Measurements from ENCODE around the gene SSPN. TPM values are rescaled to one million over a fixed set of nuclear protein-coding genes. Genes with fewer than 3 reads are reported as not detected.

Gene SSPN
- total and polyA plus RNA-seq, 2 experiments from 2014 or later: 1.1 to 2.3 TPM

GRCh38 chr12:26158078-26158764 is 37.2 kb upstream of the SSPN start:
- Histone ChIP-seq H4K20me1 (replicated peaks; ENCODE audit: insufficient read depth) (no peaks in the 10 kb centered on the region), H3K4me2 (no peak overlapping the region), H3K27me3 (ENCODE audit: insufficient read depth) (no peaks in the 10 kb centered on the region), H2AFZ (peak overlapping the region; percentile 73; the same call in 1 of the 2 replicates), H3F3A (replicated peaks; ENCODE audit: low read depth) (no peaks in the 10 kb centered on the region), H3K4me3 (no peak overlapping the region), H3K79me2 (replicated peaks; ENCODE audit: insufficient read depth) (no peaks in the 10 kb centered on the region), H3K9me2 (ENCODE audit: insufficient read depth) (peaks cover 8% of the 10 kb centered on the region; the same call in 1 of the 2 replicates), H3K27ac (ENCODE audit: low read depth) (no peak overlapping the region), H3K4me1 (ENCODE audit: insufficient read depth) (peaks cover 5% of the 10 kb centered on the region; the same call in 1 of the 2 replicates), H3K36me3 (ENCODE audit: insufficient read depth) (no peaks in the 10 kb centered on the region)
- no peaks in the 10 kb centered on the region for H3K36me3 Mint-ChIP-seq (ENCODE audit: low read depth)
- peak; percentile 85 for ATAC-seq
- DNase-seq (ENCODE audit: low spot score): peak; percentile 48
- H3K9me3 Mint-ChIP-seq: no peaks in the 10 kb centered on the region; the same call in 2 of the 3 replicates
- H3K4me3 Mint-ChIP-seq: no peak overlapping the region
- H3K27me3 Mint-ChIP-seq (ENCODE audit: insufficient read depth, low read depth, poor library complexity): peaks cover 3% of the 10 kb centered on the region
- peaks cover 22% of the 10 kb centered on the region for H3K4me1 Mint-ChIP-seq
- TF ChIP-seq POLR2AphosphoS5 (IDR thresholded peaks at IDR 0.05; ENCODE audit: low read depth) (no peak), ZNF462 (CRISPR knock-in tag; IDR thresholded peaks at IDR 0.05) (no peak), EZH2phosphoT487 (IDR thresholded peaks at IDR 0.05; ENCODE audit: unreplicated experiment) (no peak), ZNF331 (CRISPR knock-in tag; IDR thresholded peaks at IDR 0.05; ENCODE audit: low read depth) (no peak), ETS1 (IDR thresholded peaks at IDR 0.05) (no peak), CREB1 (CRISPR knock-in tag; IDR thresholded peaks at IDR 0.05; ENCODE audit: low read depth) (no peak), ZNF114 (CRISPR knock-in tag; IDR thresholded peaks at IDR 0.05) (no peak), JUNB (IDR thresholded peaks at IDR 0.05; ENCODE audit: unreplicated experiment) (no peak), STAT1 (IDR thresholded peaks at IDR 0.05; ENCODE audit: unreplicated experiment) (no peak), REST (IDR thresholded peaks at IDR 0.05; ENCODE audit: unreplicated experiment) (no peak), CTCF (conservative IDR thresholded peaks at IDR 0.05; ENCODE audit: low read depth in 2 of 2) (no peak)
- no peak overlapping the region for H3K27ac Mint-ChIP-seq
